GM12878 (cell line): ENCODE data around the gene PDIK1L. TPM values are rescaled to one million over a fixed set of nuclear protein-coding genes. Genes with fewer than 3 reads are reported as not detected.

ENCODE experiments used
- ATAC-seq: fragments of 200-7000 bp; cut with Tn5 transposase; 3 replicates; pipeline ENCODE4 v1.9.1; 2020; ENCODE audit warnings: mild to moderate bottlenecking, moderate library complexity
- BruUV-seq: library from RNA; stranded (reverse); fragments of 400-500 nt; replicated peaks from 2 replicates; lab custom pipeline; 2021; lab: Mats Ljungman, UMichigan
- CTCF ChIA-PET: fragments of 300-600 bp; sonication (Branson Sonifier 250); formaldehyde crosslinking; extraction: SDS; loops from one replicate; lab custom pipeline; 2021; ENCODE audit warnings: inconsistent platforms; lab: Yijun Ruan, JAX
- POLR2A ChIA-PET: fragments of 350-600 bp; formaldehyde crosslinking; extraction: SDS; loops from one replicate; lab custom pipeline; 2021; ENCODE audit warnings: inconsistent platforms; lab: Charles Lee
- RAD21 ChIA-PET: fragments of 300-600 bp; sonication (Branson Sonifier 250); formaldehyde crosslinking; loops from one replicate; lab custom pipeline; 2023; ENCODE audit warnings: antibody characterized with exemption; ENCODE audit not compliant: unreplicated experiment; lab: Charles Lee
- SMC1A ChIA-PET: fragments of 300-600 bp; sonication (Branson Sonifier 250); formaldehyde crosslinking; loops from one replicate; lab custom pipeline; 2023; ENCODE audit not compliant: unreplicated experiment, uncharacterized antibody; lab: Charles Lee
- DNase-seq: peaks from one replicate; pipeline ENCODE4 v3.0.0-alpha.2; 2011; ENCODE audit warnings: low read depth, low spot score
- FAIRE-seq: peaks from 3 replicates; lab custom pipeline; 2011; peaks lifted over from hg19 to GRCh38; lab: Jason Lieb, UNC
- H2AFZ ChIP-seq: 2 replicates; pipeline ENCODE4 v1.6.0; 2011; ENCODE audit warnings: low read depth, low read length, control low read depth; ENCODE audit not compliant: control insufficient read depth
- H3K27ac ChIP-seq: 2 replicates; pipeline ENCODE4 v1.5.1; 2011; ENCODE audit warnings: control low read depth; ENCODE audit not compliant: control insufficient read depth, insufficient read depth
- H3K27me3 ChIP-seq, 2 experiments: replicated peaks in 1 of 2; 2 replicates each; pipeline versions ENCODE4 v1.6.0 to v1.6.1; 2011; ENCODE audit warnings: low read length in 1 of 2; ENCODE audit not compliant: control insufficient read depth in 2 of 2, insufficient read depth in 2 of 2
- H3K36me3 ChIP-seq, 2 experiments: 2 replicates each; pipeline ENCODE4 v1.5.1; 2011; ENCODE audit warnings: low read length in 1 of 2; ENCODE audit not compliant: control insufficient read depth in 2 of 2, insufficient read depth in 2 of 2
- H3K4me1 ChIP-seq: 2 replicates; pipeline ENCODE4 v1.6.1; 2011; ENCODE audit warnings: mild to moderate bottlenecking, low read length, moderate library complexity, mixed read lengths; ENCODE audit not compliant: control insufficient read depth, insufficient read depth
- H3K4me2 ChIP-seq: 2 replicates; pipeline ENCODE4 v1.6.0; 2011; ENCODE audit warnings: control low read depth; ENCODE audit not compliant: control insufficient read depth, insufficient read depth
- H3K4me3 ChIP-seq: fragments of 200-600 bp; sonication (generic); 2 replicates; pipeline ENCODE4 v1.5.1; 2016
- H3K79me2 ChIP-seq: 2 replicates; pipeline ENCODE4 v1.6.0; 2011; ENCODE audit warnings: low read length; ENCODE audit not compliant: control insufficient read depth, insufficient read depth
- H3K9ac ChIP-seq: 2 replicates; pipeline ENCODE4 v1.8.0; 2011; ENCODE audit warnings: low read length, control low read depth, mixed read lengths; ENCODE audit not compliant: control insufficient read depth, insufficient read depth
- H3K9me3 ChIP-seq: replicated peaks from 3 replicates; pipeline ENCODE4 v1.5.1; 2011; ENCODE audit warnings: mild to moderate bottlenecking, low read length; ENCODE audit not compliant: control insufficient read depth, insufficient read depth
- H4K20me1 ChIP-seq: 2 replicates; pipeline ENCODE4 v1.6.0; 2011; ENCODE audit not compliant: control insufficient read depth, insufficient read depth
- GATAD2B ChIP-seq: fragments of 450-650 bp; conservative IDR thresholded peaks from 2 replicates; pipeline ENCODE4 v1.6.1; 2017; ENCODE audit warnings: low read depth, mild to moderate bottlenecking, moderate library complexity
- MYC ChIP-seq: IDR thresholded peaks from 2 replicates; pipeline ENCODE4 v1.6.1; 2011; ENCODE audit warnings: mild to moderate bottlenecking, low read length, moderate library complexity, inconsistent platforms; ENCODE audit not compliant: insufficient read depth, insufficient replicate concordance, insufficient read length, severe bottlenecking
- NR2C2 ChIP-seq: IDR thresholded peaks from 2 replicates; pipeline ENCODE4 v1.6.1; 2011; ENCODE audit warnings: borderline replicate concordance, low read depth; ENCODE audit not compliant: control insufficient read depth, insufficient read length
- POLR2AphosphoS2 ChIP-seq: IDR thresholded peaks from 2 replicates; pipeline ENCODE4 v1.6.1; 2011; ENCODE audit warnings: low read depth, mild to moderate bottlenecking, low read length, improper control_type of control experiment, moderate library complexity
- SP1 ChIP-seq: IDR thresholded peaks from one replicate; pipeline ENCODE4 v1.6.1; 2011; ENCODE audit warnings: low read depth, low read length
- STAT3 ChIP-seq: IDR thresholded peaks from 2 replicates; pipeline ENCODE4 v1.6.1; 2011; ENCODE audit warnings: low read depth, low read length, improper control_type of control experiment
- TCF7 ChIP-seq: IDR thresholded peaks from 2 replicates; pipeline ENCODE4 v1.6.1; 2014; ENCODE audit warnings: antibody characterized with exemption, borderline replicate concordance
- YY1 ChIP-seq: IDR thresholded peaks from 2 replicates; pipeline ENCODE4 v1.6.1; 2011; ENCODE audit warnings: low read depth, mild to moderate bottlenecking, low read length
- ZNF384 ChIP-seq: IDR thresholded peaks from 2 replicates; pipeline ENCODE4 v1.6.1; 2012; ENCODE audit warnings: low read depth, mild to moderate bottlenecking, low read length, improper control_type of control experiment, borderline replicate concordance
- WGBS: methylation state at CpG from one replicate; pipeline ENCODE4 v1.1.6; 2016; ENCODE audit warnings: low lambda C conversion rate; ENCODE audit not compliant: insufficient replicate concordance, insufficient coverage; ENCODE audit errors: missing lambda C conversion rate; 5-methylcytosine and 5-hydroxymethylcytosine counted together
- in situ Hi-C: fragments of 300-500 bp; cut with MboI; formaldehyde crosslinking; loops from 9 replicates; pipeline ENCODE4 v1.14.3; 2018; ENCODE audit warnings: mixed read lengths
- intact Hi-C: fragments of 100-400 bp; cut with micrococcal nuclease; formaldehyde crosslinking; loops from one replicate; pipeline ENCODE4 v1.14.2; 2022; ENCODE audit not compliant: unreplicated experiment
- polyA plus RNA-seq, 11 experiments: library from polyadenylated mRNA; depleted of rRNA in 4 of 11; unstranded in 6 of 11; stranded (reverse) in 5 of 11; fragments of >200 nt; fragmentation: Nextera tagmentation in 4 of 11; fragmentation: Illumina TruSeq in 1 of 11; extraction: Ambion mirVana in 4 of 11; extraction: Trizol in 1 of 11; gene quantifications; 1 replicate in 1 of 11; 2 replicates in 10 of 11; pipeline versions ENCODE4 v1.2.1 to v1.2.3, GENCODE V29; 2011 to 2016; ENCODE audit warnings: inconsistent platforms in 2 of 11, missing spikeins in 2 of 11, low read depth in 1 of 11
- total RNA-seq, 4 experiments: library from RNA; depleted of rRNA in 3 of 4; stranded (reverse); fragments of >200 nt in 3 of 4; fragmentation: Illumina TruSeq in 1 of 4; extraction: Trizol in 1 of 4; gene quantifications; 2 replicates each; pipeline versions ENCODE4 v1.2.1 to v1.2.3, GENCODE V29; 2013 to 2021
- TF ChIP-seq, protein P1 (sequence below): fragments of 450-650 bp; IDR thresholded peaks from 2 replicates; pipeline ENCODE4 v1.6.1; 2016; ENCODE audit warnings: mild to moderate bottlenecking
- TF ChIP-seq, protein P2 (sequence below): fragments of 450-650 bp; IDR thresholded peaks from 2 replicates; pipeline ENCODE4 v1.6.1; 2018; ENCODE audit warnings: borderline replicate concordance, mild to moderate bottlenecking; ENCODE audit not compliant: partially characterized antibody
- TF ChIP-seq, protein P3 (sequence below): IDR thresholded peaks from 2 replicates; pipeline ENCODE4 v1.6.1; 2011; ENCODE audit warnings: low read depth, low read length, improper control_type of control experiment, borderline replicate concordance
- TF ChIP-seq, protein P4 (sequence below): fragments of 450-650 bp; IDR thresholded peaks from 2 replicates; pipeline ENCODE4 v1.6.1; 2016; ENCODE audit warnings: mild to moderate bottlenecking

PDIK1L gene
- total and polyA plus RNA-seq, 10 of the 15 experiments (the other 5 are each of a cell fraction or from before 2014, with no cell fraction given): 4.0 to 15.9 (median 10.5) TPM

DNA sequence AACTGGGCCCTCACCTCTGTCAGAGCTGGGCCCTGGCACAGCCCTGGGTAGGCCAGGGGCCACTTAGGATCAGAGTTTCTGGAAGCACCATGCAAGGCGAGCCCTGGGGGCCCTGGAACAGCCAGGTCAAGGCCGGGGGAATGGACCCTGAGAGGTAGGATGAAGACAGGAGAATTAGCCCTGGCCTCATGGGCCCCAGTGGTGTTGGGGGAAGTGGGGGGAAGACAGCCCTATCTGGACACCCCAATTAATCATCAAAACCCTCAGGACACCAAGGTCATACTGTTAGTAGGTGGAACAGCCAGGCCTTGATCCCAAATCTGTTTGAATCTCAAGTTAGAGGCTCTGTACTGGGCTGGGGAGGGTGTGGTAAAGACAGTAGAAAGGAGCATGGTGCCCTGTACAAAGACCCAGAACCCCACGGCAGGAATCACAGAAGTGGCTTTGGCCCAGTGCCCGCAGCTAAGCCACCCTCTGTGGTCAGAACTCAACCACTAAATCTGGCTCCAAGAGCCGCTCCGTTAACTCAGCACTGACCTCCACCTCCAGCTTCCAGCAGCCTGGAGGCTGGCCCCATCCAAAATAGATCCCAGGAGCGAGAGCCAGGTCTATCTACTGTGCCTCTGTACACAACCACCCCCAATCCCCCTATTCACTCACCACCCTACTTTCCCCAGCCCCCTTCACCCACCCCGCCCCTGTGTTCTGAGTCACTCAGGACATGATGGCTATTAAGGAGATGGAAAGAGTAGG lies 30.2 kb upstream of the PDIK1L start:
- in situ Hi-C loops (no loop called here), intact Hi-C loops (no loop called here)
- no peaks in the 10 kb centered on the region for H3K36me3 ChIP-seq
- no peak overlapping the region for H3K4me2 ChIP-seq
- ChIA-PET RAD21 (no interaction called here), CTCF (interaction anchor here (1.5 kb wide), 1 partner anchor 45 kb away, joined by 3 read pairs; no protein-coding TSS in a partner anchor), SMC1A (no interaction called here), POLR2A (no interaction called here)
- no peaks in the 10 kb centered on the region for H3K9me3 ChIP-seq
- no peak overlapping the region for H2AFZ ChIP-seq
- H3K27me3 ChIP-seq: no peaks in the 10 kb centered on the region; a peak in 2 of 4 replicates
- no peaks in the 10 kb centered on the region for H3K79me2 ChIP-seq
- no TSS peak for BruUV-seq
- no peak overlapping the region for H3K4me3 ChIP-seq
- FAIRE-seq (no peak), DNase-seq (no peak), ATAC-seq (no peak)
- WGBS: 25% methylated on average over 8 of the region's 8 CpGs
- no peak overlapping the region for H3K9ac ChIP-seq
- no peak overlapping the region for H3K27ac ChIP-seq
- H3K4me1 ChIP-seq: no peaks in the 10 kb centered on the region
- H4K20me1 ChIP-seq: no peaks in the 10 kb centered on the region
- TF ChIP-seq, protein P1, sequence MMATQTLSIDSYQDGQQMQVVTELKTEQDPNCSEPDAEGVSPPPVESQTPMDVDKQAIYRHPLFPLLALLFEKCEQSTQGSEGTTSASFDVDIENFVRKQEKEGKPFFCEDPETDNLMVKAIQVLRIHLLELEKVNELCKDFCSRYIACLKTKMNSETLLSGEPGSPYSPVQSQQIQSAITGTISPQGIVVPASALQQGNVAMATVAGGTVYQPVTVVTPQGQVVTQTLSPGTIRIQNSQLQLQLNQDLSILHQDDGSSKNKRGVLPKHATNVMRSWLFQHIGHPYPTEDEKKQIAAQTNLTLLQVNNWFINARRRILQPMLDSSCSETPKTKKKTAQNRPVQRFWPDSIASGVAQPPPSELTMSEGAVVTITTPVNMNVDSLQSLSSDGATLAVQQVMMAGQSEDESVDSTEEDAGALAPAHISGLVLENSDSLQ: no peak
- TF ChIP-seq, protein P2, sequence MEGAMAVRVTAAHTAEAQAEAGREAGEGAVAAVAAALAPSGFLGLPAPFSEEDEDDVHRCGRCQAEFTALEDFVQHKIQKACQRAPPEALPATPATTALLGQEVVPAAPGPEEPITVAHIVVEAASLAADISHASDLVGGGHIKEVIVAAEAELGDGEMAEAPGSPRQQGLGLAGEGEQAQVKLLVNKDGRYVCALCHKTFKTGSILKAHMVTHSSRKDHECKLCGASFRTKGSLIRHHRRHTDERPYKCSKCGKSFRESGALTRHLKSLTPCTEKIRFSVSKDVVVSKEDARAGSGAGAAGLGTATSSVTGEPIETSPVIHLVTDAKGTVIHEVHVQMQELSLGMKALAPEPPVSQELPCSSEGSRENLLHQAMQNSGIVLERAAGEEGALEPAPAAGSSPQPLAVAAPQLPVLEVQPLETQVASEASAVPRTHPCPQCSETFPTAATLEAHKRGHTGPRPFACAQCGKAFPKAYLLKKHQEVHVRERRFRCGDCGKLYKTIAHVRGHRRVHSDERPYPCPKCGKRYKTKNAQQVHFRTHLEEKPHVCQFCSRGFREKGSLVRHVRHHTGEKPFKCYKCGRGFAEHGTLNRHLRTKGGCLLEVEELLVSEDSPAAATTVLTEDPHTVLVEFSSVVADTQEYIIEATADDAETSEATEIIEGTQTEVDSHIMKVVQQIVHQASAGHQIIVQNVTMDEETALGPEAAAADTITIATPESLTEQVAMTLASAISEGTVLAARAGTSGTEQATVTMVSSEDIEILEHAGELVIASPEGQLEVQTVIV: no peak
- no peak for TF ChIP-seq POLR2AphosphoS2
- TF ChIP-seq YY1: no peak
- TF ChIP-seq STAT3: no peak
- TF ChIP-seq TCF7: no peak
- TF ChIP-seq NR2C2: no peak
- TF ChIP-seq, protein P3, sequence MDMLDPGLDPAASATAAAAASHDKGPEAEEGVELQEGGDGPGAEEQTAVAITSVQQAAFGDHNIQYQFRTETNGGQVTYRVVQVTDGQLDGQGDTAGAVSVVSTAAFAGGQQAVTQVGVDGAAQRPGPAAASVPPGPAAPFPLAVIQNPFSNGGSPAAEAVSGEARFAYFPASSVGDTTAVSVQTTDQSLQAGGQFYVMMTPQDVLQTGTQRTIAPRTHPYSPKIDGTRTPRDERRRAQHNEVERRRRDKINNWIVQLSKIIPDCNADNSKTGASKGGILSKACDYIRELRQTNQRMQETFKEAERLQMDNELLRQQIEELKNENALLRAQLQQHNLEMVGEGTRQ: no peak
- no peak for TF ChIP-seq MYC
- TF ChIP-seq, protein P4, sequence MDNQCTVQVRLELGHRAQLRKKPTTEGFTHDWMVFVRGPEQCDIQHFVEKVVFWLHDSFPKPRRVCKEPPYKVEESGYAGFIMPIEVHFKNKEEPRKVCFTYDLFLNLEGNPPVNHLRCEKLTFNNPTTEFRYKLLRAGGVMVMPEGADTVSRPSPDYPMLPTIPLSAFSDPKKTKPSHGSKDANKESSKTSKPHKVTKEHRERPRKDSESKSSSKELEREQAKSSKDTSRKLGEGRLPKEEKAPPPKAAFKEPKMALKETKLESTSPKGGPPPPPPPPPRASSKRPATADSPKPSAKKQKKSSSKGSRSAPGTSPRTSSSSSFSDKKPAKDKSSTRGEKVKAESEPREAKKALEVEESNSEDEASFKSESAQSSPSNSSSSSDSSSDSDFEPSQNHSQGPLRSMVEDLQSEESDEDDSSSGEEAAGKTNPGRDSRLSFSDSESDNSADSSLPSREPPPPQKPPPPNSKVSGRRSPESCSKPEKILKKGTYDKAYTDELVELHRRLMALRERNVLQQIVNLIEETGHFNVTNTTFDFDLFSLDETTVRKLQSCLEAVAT: no peak
- TF ChIP-seq GATAD2B: no peak
- no peak for TF ChIP-seq SP1
- no peak for TF ChIP-seq ZNF384
